ENCODE results near the gene GTF3C5. TPM values are rescaled to one million over a fixed set of nuclear protein-coding genes. Genes with fewer than 3 reads are reported as not detected.

GTF3C5 gene, protein sequence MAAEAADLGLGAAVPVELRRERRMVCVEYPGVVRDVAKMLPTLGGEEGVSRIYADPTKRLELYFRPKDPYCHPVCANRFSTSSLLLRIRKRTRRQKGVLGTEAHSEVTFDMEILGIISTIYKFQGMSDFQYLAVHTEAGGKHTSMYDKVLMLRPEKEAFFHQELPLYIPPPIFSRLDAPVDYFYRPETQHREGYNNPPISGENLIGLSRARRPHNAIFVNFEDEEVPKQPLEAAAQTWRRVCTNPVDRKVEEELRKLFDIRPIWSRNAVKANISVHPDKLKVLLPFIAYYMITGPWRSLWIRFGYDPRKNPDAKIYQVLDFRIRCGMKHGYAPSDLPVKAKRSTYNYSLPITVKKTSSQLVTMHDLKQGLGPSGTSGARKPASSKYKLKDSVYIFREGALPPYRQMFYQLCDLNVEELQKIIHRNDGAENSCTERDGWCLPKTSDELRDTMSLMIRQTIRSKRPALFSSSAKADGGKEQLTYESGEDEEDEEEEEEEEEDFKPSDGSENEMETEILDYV
- total RNA-seq (ENCODE audit: low replicate concordance): 30.9 and 34.4 TPM in 2 replicates

DNA sequence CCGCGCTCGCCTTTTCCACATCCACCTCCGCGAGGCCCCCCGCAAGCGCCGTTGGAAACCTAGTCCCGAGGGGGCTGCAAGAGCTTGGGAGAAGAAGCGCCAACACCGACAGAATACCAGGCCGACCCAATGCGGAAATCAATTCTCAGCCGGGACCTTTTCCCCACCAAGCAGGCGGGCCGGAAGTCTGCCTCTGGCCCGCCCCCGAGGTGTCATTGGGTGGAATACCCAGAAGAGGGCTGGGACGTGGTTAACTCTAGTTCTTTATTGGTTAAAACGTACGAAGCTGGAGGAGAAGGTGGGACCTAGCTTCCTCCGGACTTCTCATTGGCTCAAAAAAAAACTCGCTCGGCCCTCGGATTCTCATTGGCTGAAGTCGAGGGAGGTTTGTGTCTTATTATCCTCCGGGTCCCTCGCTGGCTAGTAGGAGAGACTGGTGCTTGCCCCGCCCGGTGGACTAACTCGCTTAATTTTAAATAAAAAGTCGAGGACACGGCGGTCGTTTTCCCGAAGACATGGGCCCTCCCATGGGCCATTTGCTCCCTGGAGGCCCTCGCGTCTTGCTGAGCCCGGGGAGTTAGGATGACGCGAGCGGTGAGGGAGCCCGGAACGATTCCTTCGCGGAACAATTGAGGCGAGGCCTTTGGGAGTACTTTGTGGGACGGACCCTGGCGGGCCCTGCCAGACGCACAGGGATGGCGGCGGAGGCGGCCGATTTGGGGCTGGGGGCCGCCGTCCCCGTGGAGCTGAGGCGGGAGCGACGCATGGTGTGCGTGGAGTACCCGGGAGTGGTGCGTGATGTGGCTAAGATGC, at the start of gene GTF3C5:
GTF3C5 (plus strand) TSS at position 681 of the 813 bp plus-strand sequence; CDS start at position 696, 15 bp downstream.

DNA sequence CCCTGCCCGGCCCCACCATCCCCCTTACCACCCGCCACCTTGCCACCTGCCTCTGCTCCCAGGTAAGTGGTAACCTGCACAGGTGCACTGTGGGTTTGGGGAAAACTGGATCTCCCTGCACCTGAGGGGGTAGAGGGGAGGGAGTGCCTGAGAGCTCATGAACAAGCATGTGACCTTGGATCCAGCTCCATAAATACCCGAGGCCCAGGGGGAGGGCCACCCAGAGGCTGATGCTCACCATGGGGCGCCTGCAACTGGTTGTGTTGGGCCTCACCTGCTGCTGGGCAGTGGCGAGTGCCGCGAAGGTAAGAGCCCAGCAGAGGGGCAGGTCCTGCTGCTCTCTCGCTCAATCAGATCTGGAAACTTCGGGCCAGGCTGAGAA, 31.0 kb downstream of the GTF3C5 start, which contains the start of gene CEL:
CEL (plus strand) TSS at position 218 of the 382 bp plus-strand sequence; CDS start at position 240, 22 bp downstream.

Other genes starting within 250 kb of the GTF3C5 start
- 0.15 and 0.23 TPM in 2 replicates for gene AK8, start 152.7 kb upstream of the GTF3C5 start, total RNA-seq (ENCODE audit: low replicate concordance)
- gene SPACA9, start 152.1 kb upstream of the GTF3C5 start, total RNA-seq (ENCODE audit: low replicate concordance): 2.6 and 3.2 TPM in 2 replicates
- gene TSC1, start 86.4 kb upstream of the GTF3C5 start, total RNA-seq (ENCODE audit: low replicate concordance): 19.8 and 38.7 TPM in 2 replicates
- 0.60 TPM in 1 of 2 replicates, not detected in the other for gene GFI1B, start 52.3 kb upstream of the GTF3C5 start, total RNA-seq (ENCODE audit: low replicate concordance)
- gene CEL, start 31.0 kb downstream of the GTF3C5 start, total RNA-seq (ENCODE audit: low replicate concordance): under 0.01 and 0.15 TPM in 2 replicates
- 18.6 and 22.1 TPM in 2 replicates for gene RALGDS, start 90.2 kb downstream of the GTF3C5 start, total RNA-seq (ENCODE audit: low replicate concordance)
- gene GBGT1, start 132.9 kb downstream of the GTF3C5 start, total RNA-seq (ENCODE audit: low replicate concordance): 3.5 and 7.7 TPM in 2 replicates
- not detected in 2 replicates for gene OBP2B, start 178.3 kb downstream of the GTF3C5 start, total RNA-seq (ENCODE audit: low replicate concordance)
- gene ABO, start 244.2 kb downstream of the GTF3C5 start, total RNA-seq (ENCODE audit: low replicate concordance): not detected in 2 replicates

All from smooth muscle cell of the coronary artery (primary cell).